ENCODE data around the gene KAT6B.

Gene KAT6B

GRCh38 chr10:75063461-75064230 is 237.2 kb downstream of the KAT6B start:
- no peak for DNase-seq
- intact Hi-C loops (cut with DNase I) = no loop called here

GRCh38 chr10:75065076-75065475 is 238.7 kb downstream of the KAT6B start:
- intact Hi-C loops (cut with DNase I) = no loop called here
- no peak for DNase-seq

- intact Hi-C loops (cut with DNase I) = no loop called here
- no peak for DNase-seq
These were observed 239.9 kb downstream of the KAT6B start for GRCh38 chr10:75066271-75066670.

GRCh38 chr10:75067272-75067671 is 240.9 kb downstream of the KAT6B start:
- intact Hi-C loops (cut with DNase I) = no loop called here
- DNase-seq = no peak

- intact Hi-C loops (cut with DNase I) = no loop called here
- DNase-seq = no peak
These were observed 242.1 kb downstream of the KAT6B start for GRCh38 chr10:75068523-75068922.

GRCh38 chr10:75070476-75070875 is 244.1 kb downstream of the KAT6B start:
- intact Hi-C loops (cut with DNase I) = no loop called here

GRCh38 chr10:75070961-75071428 is 244.6 kb downstream of the KAT6B start:
- DNase-seq = no peak
- intact Hi-C loops (cut with DNase I) = no loop called here

More at GRCh38 chr10:75070476-75070875, 244.1 kb downstream of the KAT6B start:
- DNase-seq = no peak

GRCh38 chr10:75071756-75072155 is 245.4 kb downstream of the KAT6B start:
- intact Hi-C loops (cut with DNase I) = no loop called here
- no peak for DNase-seq

GRCh38 chr10:75072727-75073126 is 246.3 kb downstream of the KAT6B start:
- DNase-seq = no peak
- intact Hi-C loops (cut with DNase I) = no loop called here

- intact Hi-C loops (cut with DNase I) = no loop called here
- DNase-seq = no peak
These were observed 247.0 kb downstream of the KAT6B start for GRCh38 chr10:75073442-75073841.

GRCh38 chr10:75074711-75075445 is 248.5 kb downstream of the KAT6B start:
- no peak for DNase-seq
- intact Hi-C loops (cut with DNase I) = no loop called here

GRCh38 chr10:75076348-75076747 is 249.9 kb downstream of the KAT6B start:
- intact Hi-C loops (cut with DNase I) = no loop called here
- no peak for DNase-seq

GRCh38 chr10:75079436-75080083 is 253.2 kb downstream of the KAT6B start:
- no peak for DNase-seq
- intact Hi-C loops (cut with DNase I) = no loop called here

- no peak for DNase-seq
- intact Hi-C loops (cut with DNase I) = no loop called here
These were observed 254.2 kb downstream of the KAT6B start for GRCh38 chr10:75080554-75080953.

GRCh38 chr10:75081379-75081778 is 255.0 kb downstream of the KAT6B start:
- DNase-seq = no peak
- intact Hi-C loops (cut with DNase I) = no loop called here

Data from head of caudate nucleus (tissue), 42 donors.